ENCODE data around the gene TRIM66.

Gene TRIM66

DNA sequence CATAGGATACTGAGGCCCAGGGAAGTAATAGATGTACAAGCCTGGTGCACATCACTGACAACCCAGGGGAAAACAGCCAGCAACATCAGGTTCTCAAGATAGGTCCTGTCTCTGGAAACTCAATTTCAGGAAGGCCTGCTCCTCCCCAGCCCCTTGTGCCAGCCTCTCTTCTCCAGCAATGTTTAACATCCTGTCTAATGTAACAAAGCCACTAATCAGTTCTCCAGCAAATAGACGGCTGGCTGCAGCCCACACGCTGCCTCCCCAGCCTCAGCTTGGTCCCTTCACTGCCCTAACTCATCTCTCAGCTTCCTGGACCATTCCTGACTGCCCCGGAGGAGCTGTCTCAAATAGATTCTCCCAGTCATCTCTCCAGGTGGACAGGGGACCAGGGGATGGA lies 37.9 kb upstream of the TRIM66 start:
- TF ChIP-seq GATA1 (IDR thresholded peaks at IDR 0.05; ENCODE audit: low read depth, low read length): no peak
- TF ChIP-seq POLR2A (IDR thresholded peaks at IDR 0.05; ENCODE audit: low read length): no peak
- no peak for DNase-seq

DNA sequence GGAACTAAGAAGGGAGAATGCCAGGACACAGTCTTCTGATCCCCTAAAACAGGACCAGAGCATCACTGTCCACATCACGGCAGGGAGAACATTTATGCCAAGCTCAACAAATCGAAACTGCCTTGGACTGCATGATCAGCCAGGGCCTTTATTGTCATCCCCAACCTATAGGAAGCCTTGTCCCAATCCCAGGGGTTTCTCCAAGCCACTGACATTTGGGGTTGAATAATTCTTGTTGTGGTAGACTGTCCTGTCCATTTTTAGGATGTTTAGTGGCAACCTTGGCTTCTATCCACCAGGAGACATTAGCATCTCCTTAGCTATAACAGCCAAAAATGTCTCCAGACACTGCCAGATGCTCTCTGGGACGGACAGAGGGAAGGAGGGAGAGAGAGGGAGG lies 37.3 kb upstream of the TRIM66 start:
- DNase-seq: no peak
- no peak for TF ChIP-seq POLR2A (IDR thresholded peaks at IDR 0.05; ENCODE audit: low read length)
- TF ChIP-seq GATA1 (IDR thresholded peaks at IDR 0.05; ENCODE audit: low read depth, low read length): no peak

DNA sequence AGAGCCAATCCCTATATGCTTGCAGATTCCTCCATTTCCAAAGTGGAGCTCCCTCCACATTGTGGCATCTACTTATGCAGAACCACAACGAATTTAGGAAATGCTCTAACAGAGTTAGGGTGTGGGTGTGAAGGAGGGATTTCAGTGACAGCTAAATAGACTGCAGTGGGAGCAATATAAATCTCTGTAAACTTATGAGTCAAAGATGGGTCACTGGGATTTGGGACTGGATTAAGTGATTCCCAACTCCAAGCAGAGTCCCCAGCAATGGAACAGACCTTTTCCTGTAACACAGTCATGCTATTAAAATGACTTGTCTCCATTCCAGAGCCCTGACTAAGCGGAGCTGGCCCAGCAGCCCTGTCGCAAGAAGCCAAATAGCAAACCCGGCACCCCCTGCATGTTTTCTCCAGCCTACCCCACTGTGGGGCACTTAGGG lies 36.8 kb upstream of the TRIM66 start:
- TF ChIP-seq GATA1 (IDR thresholded peaks at IDR 0.05; ENCODE audit: low read depth, low read length) (no peak), POLR2A (IDR thresholded peaks at IDR 0.05; ENCODE audit: low read length) (no peak)
- no peak for DNase-seq

DNA sequence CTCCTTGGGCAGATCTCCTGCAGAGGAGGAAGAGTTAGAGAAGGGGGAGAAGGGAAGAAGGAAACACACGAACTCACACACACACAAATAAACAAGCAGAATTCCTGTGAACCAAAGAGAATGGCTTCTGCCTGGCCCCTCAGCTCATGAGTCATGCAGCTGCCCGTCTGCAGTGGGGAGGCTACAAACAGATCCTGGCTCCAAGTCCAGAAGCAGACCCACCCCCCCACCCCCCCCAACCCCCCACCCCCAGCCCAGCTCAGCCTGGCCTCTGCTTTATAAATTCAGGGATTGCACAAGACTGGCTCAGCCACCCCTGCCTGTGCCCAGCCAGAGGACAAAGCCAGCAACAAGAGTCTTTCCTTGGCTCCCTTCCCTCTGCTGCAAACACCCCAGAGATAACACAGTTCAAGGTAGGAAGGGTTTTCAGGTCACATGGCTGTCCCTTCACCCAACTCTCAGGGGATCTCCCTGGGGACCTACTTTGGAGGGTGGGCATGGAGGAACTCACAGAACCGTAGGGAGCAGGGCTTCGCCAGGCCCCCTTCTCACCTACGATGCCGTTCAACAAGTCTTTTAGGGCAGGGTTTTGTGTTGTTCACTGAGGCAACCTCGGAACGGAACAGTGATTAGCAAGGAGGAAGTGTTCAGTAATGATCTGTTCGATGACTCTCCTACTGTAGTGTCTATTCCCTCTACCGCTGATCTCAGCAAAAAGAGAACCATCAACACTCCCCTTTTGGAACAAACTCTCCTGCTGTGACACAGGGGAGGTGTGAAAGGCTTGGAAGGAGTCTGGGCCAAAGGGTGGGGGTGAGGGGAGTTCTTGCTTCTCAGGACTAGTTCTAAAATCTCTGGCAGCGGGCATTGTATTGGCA lies 35.6 kb upstream of the TRIM66 start:
- TF ChIP-seq GATA1 (IDR thresholded peaks at IDR 0.05; ENCODE audit: low read depth, low read length) (no peak), POLR2A (IDR thresholded peaks at IDR 0.05; ENCODE audit: low read length) (no peak)
- no peak for DNase-seq

DNA sequence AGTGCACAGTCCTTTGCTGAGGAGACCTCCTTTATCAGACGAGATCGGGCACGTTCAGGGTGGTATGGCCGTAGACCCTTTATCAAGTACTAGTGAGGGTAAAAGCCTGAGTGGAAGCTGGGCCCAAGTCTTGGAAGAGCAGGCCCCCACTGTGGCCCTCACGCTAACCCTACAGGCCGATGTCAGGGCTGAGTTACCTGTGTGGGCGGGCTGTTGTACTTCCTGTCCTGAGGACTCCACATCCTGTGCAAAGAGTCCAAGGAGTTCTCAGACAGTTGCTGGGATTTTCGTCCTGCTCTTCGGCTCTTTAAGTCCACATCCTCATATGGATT lies 35.0 kb upstream of the TRIM66 start:
- no peak for DNase-seq

DNA sequence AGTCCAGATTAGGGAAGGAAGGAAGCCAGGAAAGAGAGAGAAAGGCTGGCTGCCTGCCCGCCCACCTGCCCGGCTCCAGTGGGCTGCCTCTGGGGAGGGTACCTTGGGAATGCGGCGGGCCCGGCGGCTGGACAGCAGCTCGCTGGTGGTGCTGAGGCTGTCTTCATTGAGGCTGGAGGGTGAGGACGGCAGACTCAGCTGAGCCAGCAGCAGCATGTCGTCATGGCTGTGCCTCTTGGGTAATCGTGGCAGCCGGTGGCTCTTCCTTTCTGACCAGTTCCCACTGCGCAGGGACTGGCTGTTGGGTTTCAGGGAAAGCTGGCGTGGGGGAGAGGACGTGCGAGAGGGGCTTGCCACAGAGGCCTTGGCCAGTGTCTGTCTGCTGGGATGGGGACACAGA lies 33.0 kb upstream of the TRIM66 start:
- TF ChIP-seq POLR2A (IDR thresholded peaks at IDR 0.05; ENCODE audit: low read length) (no peak), GATA1 (IDR thresholded peaks at IDR 0.05; ENCODE audit: low read depth, low read length) (no peak)
- no peak for DNase-seq

More for the DNA sequence above, 35.0 kb upstream of the TRIM66 start:
- TF ChIP-seq GATA1 (IDR thresholded peaks at IDR 0.05; ENCODE audit: low read depth, low read length) (no peak), POLR2A (IDR thresholded peaks at IDR 0.05; ENCODE audit: low read length) (no peak)

DNA sequence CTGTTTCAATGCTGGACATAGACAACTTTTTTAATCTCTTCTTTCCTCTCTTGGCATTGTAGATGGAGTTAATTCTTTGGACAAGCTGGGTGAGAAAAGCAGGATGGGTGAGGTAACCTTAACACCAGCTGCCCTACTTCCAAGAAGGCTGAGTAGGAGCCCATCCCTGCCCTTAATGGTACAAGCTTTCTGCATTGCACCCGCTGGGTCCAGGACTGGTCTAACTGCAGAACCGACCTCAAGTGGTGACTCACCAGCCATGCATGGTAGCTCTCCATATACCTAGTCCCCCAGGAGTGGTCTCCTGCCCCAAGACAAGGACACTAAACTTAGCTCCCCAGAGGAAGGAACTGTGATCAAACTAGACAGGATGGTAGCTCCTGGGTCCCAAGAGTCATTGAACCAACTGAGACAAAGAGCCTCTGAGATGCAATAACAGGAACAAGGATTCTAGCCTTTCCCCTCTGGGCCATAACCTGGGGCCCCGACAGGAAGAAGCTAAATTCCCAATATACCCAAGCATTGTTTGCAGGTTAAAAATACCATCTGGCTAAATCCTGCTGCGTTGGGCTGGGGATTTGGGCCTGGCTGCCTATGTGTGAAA lies 32.3 kb upstream of the TRIM66 start:
- no peak for DNase-seq

DNA sequence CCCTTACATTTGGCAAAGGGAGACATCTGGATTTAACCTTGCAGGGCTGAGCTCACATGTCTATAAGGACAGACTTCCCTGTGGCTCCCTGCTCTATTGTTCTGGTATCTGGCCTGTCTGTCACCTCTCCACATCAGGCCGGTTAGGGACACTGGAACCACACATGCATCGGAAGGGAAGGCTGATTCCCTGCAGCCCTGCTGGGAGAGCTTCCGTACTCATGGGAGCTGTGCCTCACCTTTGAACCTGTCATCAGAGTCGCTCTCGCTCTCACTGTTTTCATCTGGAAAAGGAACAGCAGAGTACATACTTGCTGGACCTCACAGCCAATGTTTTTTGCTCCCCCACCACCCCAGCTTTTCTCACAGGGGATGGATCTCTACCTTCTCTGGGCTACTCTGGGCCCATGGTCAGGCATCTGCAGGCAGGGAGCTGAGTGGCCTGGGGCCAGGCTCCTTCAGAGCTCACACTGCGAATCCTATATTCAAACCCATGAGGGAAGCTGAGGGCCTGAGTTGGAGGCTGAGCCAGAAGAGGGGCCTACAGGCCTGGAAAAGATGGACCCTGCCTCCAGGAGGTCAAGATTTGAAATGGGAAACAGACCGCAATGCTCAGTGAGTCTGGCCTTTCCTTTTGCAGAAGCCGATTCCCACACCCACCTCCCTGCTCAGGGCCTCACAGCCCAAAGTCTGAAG lies 31.4 kb upstream of the TRIM66 start:
- no peak for DNase-seq
- no peak for TF ChIP-seq GATA1 (IDR thresholded peaks at IDR 0.05; ENCODE audit: low read depth, low read length)
- TF ChIP-seq POLR2A (IDR thresholded peaks at IDR 0.05; ENCODE audit: low read length): no peak

More for the DNA sequence above, 32.3 kb upstream of the TRIM66 start:
- TF ChIP-seq GATA1 (IDR thresholded peaks at IDR 0.05; ENCODE audit: low read depth, low read length) (no peak), POLR2A (IDR thresholded peaks at IDR 0.05; ENCODE audit: low read length) (no peak)

DNA sequence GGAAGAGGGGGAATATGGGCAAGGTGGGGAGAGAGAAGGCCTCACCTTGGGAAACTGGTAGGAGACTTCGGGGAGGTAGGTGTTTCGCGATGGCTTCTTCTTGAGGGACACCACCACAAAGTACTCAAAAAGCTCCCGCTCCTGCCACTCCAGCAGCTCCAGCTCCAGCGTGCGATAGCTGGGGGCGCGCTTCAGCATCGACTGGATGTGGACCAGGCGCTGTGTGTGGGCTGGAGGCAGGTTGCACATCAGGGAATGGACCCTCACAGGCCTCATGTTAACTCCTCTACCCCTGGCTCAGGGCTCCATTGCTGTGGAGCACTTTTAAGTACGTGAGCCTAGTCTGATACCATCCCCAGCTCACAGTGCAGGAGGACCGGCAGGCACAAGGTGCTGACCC lies 30.0 kb upstream of the TRIM66 start:
- no peak for TF ChIP-seq GATA1 (IDR thresholded peaks at IDR 0.05; ENCODE audit: low read depth, low read length)
- DNase-seq: no peak

DNA sequence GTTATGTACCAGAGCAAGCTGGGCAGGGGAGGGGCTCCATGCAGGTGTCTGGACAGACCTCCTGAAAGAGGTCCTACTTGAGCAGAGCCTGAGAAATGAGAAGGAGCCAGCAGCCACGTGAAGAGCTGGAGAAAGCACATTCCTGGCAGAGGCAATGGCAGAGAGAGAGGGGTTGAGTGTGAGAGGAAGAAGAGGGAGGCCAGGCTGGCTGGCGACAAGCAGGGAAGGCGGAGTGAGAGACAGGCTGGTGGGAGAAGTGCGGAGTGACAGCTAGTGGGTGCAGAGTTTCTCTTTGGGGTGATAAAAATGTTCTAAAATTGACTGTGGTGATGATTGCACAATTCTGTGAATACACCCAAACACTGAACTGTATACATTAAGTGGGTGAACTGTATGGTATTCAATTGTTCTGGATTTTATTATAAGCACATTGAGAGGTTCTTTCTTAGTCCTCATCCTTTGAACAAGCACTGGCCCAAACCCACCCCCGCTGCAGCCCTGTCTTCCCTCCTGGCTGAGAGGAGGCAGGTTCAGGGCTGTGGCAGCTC lies 29.5 kb upstream of the TRIM66 start:
- TF ChIP-seq GATA1 (IDR thresholded peaks at IDR 0.05; ENCODE audit: low read depth, low read length): no peak
- no peak for TF ChIP-seq POLR2A (IDR thresholded peaks at IDR 0.05; ENCODE audit: low read length)
- no peak for DNase-seq

DNA sequence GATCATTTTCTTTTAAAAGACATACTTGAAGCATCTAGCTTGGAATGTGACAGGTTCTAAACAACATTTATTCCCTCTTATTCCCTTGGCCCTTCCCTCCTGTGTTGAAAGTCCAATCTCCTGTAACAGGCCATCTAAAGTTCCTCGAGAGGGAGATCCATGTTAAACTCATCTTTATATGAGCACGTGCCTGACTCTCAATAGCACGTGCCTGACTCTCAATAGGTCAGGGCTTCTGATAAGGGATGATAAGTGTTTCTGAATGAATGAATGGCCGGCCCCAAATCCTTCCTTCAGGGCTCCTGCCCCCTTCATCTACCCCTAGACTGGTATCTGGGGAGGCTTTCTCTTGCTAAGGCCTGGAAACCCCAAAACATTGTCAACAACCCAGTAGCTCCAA lies 27.3 kb upstream of the TRIM66 start:
- no peak for DNase-seq

DNA sequence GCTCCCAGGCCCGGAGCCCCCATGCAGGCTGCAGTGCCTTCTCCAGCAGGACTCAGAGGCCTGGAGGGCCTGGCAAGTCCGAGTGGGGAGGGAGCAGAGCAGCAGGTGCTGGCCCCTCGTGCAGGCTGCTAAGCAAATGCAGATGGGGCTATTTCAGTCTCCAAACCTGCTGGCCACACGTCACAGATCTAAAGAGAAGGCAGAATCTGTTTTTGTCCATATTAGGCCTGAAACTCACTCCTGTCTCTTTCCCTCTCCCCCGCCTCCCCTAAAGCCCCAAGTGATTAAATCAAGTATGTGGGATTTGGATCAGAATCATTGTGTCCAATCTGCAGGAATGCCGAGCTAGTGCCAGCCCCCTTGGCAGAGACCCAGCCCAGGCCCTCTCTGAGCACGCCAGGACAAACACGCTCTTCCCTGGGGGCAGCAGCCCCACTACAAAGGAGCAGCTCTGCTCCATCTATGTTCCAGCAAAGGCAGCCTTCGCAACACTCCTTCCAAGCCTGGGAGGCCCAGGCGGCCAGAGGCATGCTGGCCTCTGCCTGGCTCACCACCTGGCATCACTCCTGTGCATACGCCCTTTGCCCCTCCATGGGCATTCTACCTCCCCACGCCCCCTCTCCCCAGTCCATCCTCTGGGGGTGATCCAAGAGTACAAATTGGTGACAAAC lies 26.7 kb upstream of the TRIM66 start:
- DNase-seq: no peak

More for the DNA sequence above, 27.3 kb upstream of the TRIM66 start:
- no peak for TF ChIP-seq GATA1 (IDR thresholded peaks at IDR 0.05; ENCODE audit: low read depth, low read length)
- no peak for TF ChIP-seq POLR2A (IDR thresholded peaks at IDR 0.05; ENCODE audit: low read length)

DNA sequence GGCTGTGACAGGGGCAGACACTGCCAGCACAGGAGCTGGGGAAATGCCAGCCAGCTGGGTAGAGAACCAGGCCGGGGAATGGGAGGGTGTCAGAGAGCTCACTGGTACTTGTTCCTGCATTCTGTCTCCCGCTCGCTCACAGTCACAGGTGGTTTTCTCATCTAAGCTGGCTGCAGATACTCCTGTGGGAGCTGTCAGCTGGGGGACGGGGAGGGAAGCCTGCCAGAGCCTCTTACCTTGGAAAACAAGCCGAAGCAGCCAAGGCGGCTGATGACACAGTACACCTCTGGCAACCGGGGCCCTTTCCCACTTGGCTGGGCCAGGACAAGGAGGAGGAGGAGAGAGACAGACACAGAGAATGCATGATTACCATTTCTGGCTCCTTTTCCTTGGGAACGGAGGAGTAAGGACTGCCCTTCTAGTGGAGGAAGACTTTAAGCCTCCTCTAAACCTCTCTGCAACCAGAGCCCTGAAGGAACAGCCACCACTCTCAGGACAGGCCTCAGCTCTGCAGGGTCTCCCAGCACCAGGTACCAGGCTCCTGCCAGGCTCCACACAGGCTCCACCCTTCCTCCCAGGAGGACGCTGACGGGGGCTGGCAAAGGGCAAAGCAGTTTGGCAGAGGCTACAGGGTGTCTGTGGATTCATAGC lies 25.2 kb upstream of the TRIM66 start:
- TF ChIP-seq GATA1 (IDR thresholded peaks at IDR 0.05; ENCODE audit: low read depth, low read length) (no peak), POLR2A (IDR thresholded peaks at IDR 0.05; ENCODE audit: low read length) (no peak)
- DNase-seq: no peak

More for the DNA sequence above, 26.7 kb upstream of the TRIM66 start:
- TF ChIP-seq POLR2A (IDR thresholded peaks at IDR 0.05; ENCODE audit: low read length) (no peak), GATA1 (IDR thresholded peaks at IDR 0.05; ENCODE audit: low read depth, low read length) (no peak)
